HFFc6 (cell line): ENCODE results near the gene MORN5. TPM values are rescaled to one million over a fixed set of nuclear protein-coding genes. Genes with fewer than 3 reads are reported as not detected.
A peak's percentile ranks its signal among the peaks of the same experiment; 100 is the strongest.

ENCODE experiments used
- DNase-seq: peaks from one replicate; pipeline ENCODE4 v3.0.0-alpha.2; 2018
- H3K27ac Mint-ChIP-seq: 2 replicates; pipeline ENCODE4 v1.8.0; 2020; ENCODE audit warnings: mild to moderate bottlenecking, mixed read lengths
- H3K27me3 Mint-ChIP-seq: 2 replicates; pipeline ENCODE4 v1.8.0; 2021; ENCODE audit warnings: mild to moderate bottlenecking, moderate library complexity, mixed read lengths; ENCODE audit not compliant: insufficient read depth
- H3K36me3 Mint-ChIP-seq: 2 replicates; pipeline ENCODE4 v1.8.0; 2021; ENCODE audit warnings: low read depth, mixed read lengths
- H3K4me1 Mint-ChIP-seq: 2 replicates; pipeline ENCODE4 v1.8.0; 2020; ENCODE audit warnings: low read depth, mixed read lengths
- H3K4me3 Mint-ChIP-seq: 2 replicates; pipeline ENCODE4 v1.8.0; 2020; ENCODE audit warnings: mild to moderate bottlenecking, moderate library complexity, mixed read lengths
- H3K9me3 Mint-ChIP-seq: 2 replicates; pipeline ENCODE4 v1.8.0; 2020; ENCODE audit warnings: mild to moderate bottlenecking, mixed read lengths
- CTCF ChIP-seq: fragments of 200-600 bp; sonication (generic); IDR thresholded peaks from 2 replicates; pipeline ENCODE4 v1.5.0; 2021; ENCODE audit warnings: antibody characterized with exemption, mild to moderate bottlenecking
- long read RNA-seq: library from polyadenylated mRNA; unstranded; transcript quantifications from one replicate; pipeline ENCODE4 v2.0.0, GENCODE V29; 2019
- total RNA-seq, 6 experiments: library from RNA; stranded (reverse); fragmentation: NEBNext Ultra II Directional; extraction: Animal tissue kit (Norgen Biotek cat#: 25700); gene quantifications; 2 replicates in 1 of 6; 3 replicates in 5 of 6; pipeline ENCODE4 v1.2.3, GENCODE V29; 2021

MORN5 gene
- not detected for total RNA-seq
- long read RNA-seq = 0 reads

- TF ChIP-seq CTCF = no peak
- H3K36me3 Mint-ChIP-seq = peaks cover 6% of the 10 kb centered on the region; the same call in 1 of the 2 replicates
- H3K4me3 Mint-ChIP-seq = peak within 1 kb of the TSS; percentile 96
- H3K27ac Mint-ChIP-seq = peak within 1 kb of the TSS; percentile 84
- peaks cover 16% of the 10 kb centered on the region for H3K27me3 Mint-ChIP-seq
- peak; percentile 92 for DNase-seq
- peaks cover 27% of the 10 kb centered on the region for H3K4me1 Mint-ChIP-seq
- peaks cover 8% of the 10 kb centered on the region for H3K9me3 Mint-ChIP-seq
These were observed at the start of gene MORN5, which contains the start of gene NDUFA8 for GRCh38 chr9:122159026-122159924. Gene MORN5, plus strand, starts transcription at chr9:122159908. Its CDS starts 65 bp downstream, at chr9:122159973. Gene NDUFA8, minus strand, starts transcription at chr9:122159779. Its CDS starts 102 bp downstream, at chr9:122159677.

- no peak for DNase-seq
- H3K36me3 Mint-ChIP-seq = no peaks in the 10 kb centered on the region
- no peaks in the 10 kb centered on the region for H3K9me3 Mint-ChIP-seq
- no peak overlapping the region for H3K4me3 Mint-ChIP-seq
- H3K27me3 Mint-ChIP-seq = peaks cover 19% of the 10 kb centered on the region
- peaks cover 30% of the 10 kb centered on the region for H3K4me1 Mint-ChIP-seq
- no peak for TF ChIP-seq CTCF
- no peak overlapping the region for H3K27ac Mint-ChIP-seq
These were observed 49.4 kb upstream of the MORN5 start for GRCh38 chr9:122110100-122110833.

- H3K9me3 Mint-ChIP-seq = no peaks in the 10 kb centered on the region
- no peak for DNase-seq
- H3K4me3 Mint-ChIP-seq = no peak overlapping the region
- H3K27ac Mint-ChIP-seq = no peak overlapping the region
- H3K27me3 Mint-ChIP-seq = peaks cover 26% of the 10 kb centered on the region
- H3K36me3 Mint-ChIP-seq = no peaks in the 10 kb centered on the region
- peaks cover 25% of the 10 kb centered on the region for H3K4me1 Mint-ChIP-seq
- no peak for TF ChIP-seq CTCF
These were observed 48.2 kb upstream of the MORN5 start for GRCh38 chr9:122111413-122112085.

GRCh38 chr9:122112238-122112637 is 47.5 kb upstream of the MORN5 start:
- DNase-seq = no peak
- Mint-ChIP-seq H3K27me3 (peaks cover 26% of the 10 kb centered on the region), H3K36me3 (no peaks in the 10 kb centered on the region), H3K4me1 (peaks cover 20% of the 10 kb centered on the region), H3K27ac (no peak overlapping the region), H3K4me3 (no peak overlapping the region), H3K9me3 (no peaks in the 10 kb centered on the region)
- TF ChIP-seq CTCF = no peak

GRCh38 chr9:122113574-122113973 is 46.1 kb upstream of the MORN5 start:
- no peaks in the 10 kb centered on the region for H3K36me3 Mint-ChIP-seq
- H3K9me3 Mint-ChIP-seq = no peaks in the 10 kb centered on the region
- TF ChIP-seq CTCF = no peak
- no peak for DNase-seq
- no peak overlapping the region for H3K4me3 Mint-ChIP-seq
- H3K4me1 Mint-ChIP-seq = peaks cover 8% of the 10 kb centered on the region; the same call in 1 of the 2 replicates
- no peak overlapping the region for H3K27ac Mint-ChIP-seq
- peaks cover 24% of the 10 kb centered on the region for H3K27me3 Mint-ChIP-seq
